HepG2 (cell line): Measurements from ENCODE around the gene FANCE. TPM values are rescaled to one million over a fixed set of nuclear protein-coding genes. Genes with fewer than 3 reads are reported as not detected.

Experiments used
- AGO2 ChIP-seq: fragments of 200-400 bp; formaldehyde crosslinking; optimal IDR thresholded peaks from 2 replicates; pipeline ENCODE3; 2017; ENCODE audit warnings: mild to moderate bottlenecking, low read depth, low read length, moderate library complexity
- CBX1 ChIP-seq: IDR thresholded peaks from one replicate; pipeline ENCODE4 v1.6.1; 2016; ENCODE audit warnings: antibody characterized with exemption, low read depth
- E2F2 ChIP-seq: sonication (generic); formaldehyde crosslinking; IDR thresholded peaks from 2 replicates; pipeline ENCODE4 v1.4.0; 2020; ENCODE audit warnings: missing genetic modification reagents, borderline replicate concordance
- HNF4A ChIP-seq: sonication (generic); formaldehyde crosslinking; IDR thresholded peaks from 2 replicates; pipeline ENCODE4 v1.4.0; 2020; ENCODE audit warnings: missing genetic modification reagents
- KDM4B ChIP-seq: sonication (generic); formaldehyde crosslinking; IDR thresholded peaks from 2 replicates; pipeline ENCODE4 v1.4.0; 2020; ENCODE audit warnings: missing genetic modification reagents
- TRAFD1 ChIP-seq: sonication (generic); formaldehyde crosslinking; IDR thresholded peaks from 2 replicates; pipeline ENCODE4 v1.5.1; 2020; ENCODE audit warnings: missing genetic modification reagents, mild to moderate bottlenecking, borderline replicate concordance
- ZNF543 ChIP-seq: sonication (generic); formaldehyde crosslinking; IDR thresholded peaks from 2 replicates; pipeline ENCODE4 v1.4.0; 2020; ENCODE audit warnings: mild to moderate bottlenecking, missing genetic modification reagents
- ZNF687 ChIP-seq: sonication (generic); formaldehyde crosslinking; IDR thresholded peaks from 2 replicates; pipeline ENCODE4 v1.5.1; 2020; ENCODE audit warnings: mild to moderate bottlenecking, missing genetic modification reagents, moderate library complexity
- polyA plus RNA-seq, 8 experiments: library from polyadenylated mRNA; depleted of rRNA in 3 of 8; stranded (reverse) in 7 of 8; unstranded in 1 of 8; fragments of >200 nt; fragmentation: Illumina TruSeq in 4 of 8; extraction: Trizol in 4 of 8; gene quantifications; 2 replicates each; pipeline versions ENCODE4 v1.2.1 to v1.2.3, GENCODE V29; 2011 to 2016; ENCODE audit warnings: low read depth in 4 of 8, missing spikeins in 1 of 8, mixed read lengths in 1 of 8; ENCODE audit not compliant: insufficient read depth in 1 of 8
- total RNA-seq, 5 experiments: library from RNA; depleted of rRNA; stranded (reverse); fragments of >200 nt; fragmentation: Illumina TruSeq; extraction: Trizol; gene quantifications; 2 replicates each; pipeline ENCODE4 v1.2.3, GENCODE V29; 2016; ENCODE audit warnings: low read depth in 1 of 5

The FANCE gene
- total and polyA plus RNA-seq, 2 of the 13 experiments (the other 11 are each of a cell fraction or from before 2014, with no cell fraction given): 7.1 to 11.2 TPM

- TF ChIP-seq TRAFD1: no peak
- TF ChIP-seq E2F2: no peak
- peak; percentile 48 for TF ChIP-seq AGO2
- TF ChIP-seq HNF4A: 0 out of 2 replicates have a peak, but pooled peaks have one; percentile 11
- no peak for TF ChIP-seq CBX1
- no peak for TF ChIP-seq KDM4B (CRISPR knock-in tag)
- peak; percentile 52; the same call in 1 of the 2 replicates for TF ChIP-seq ZNF687 (CRISPR knock-in tag)
- TF ChIP-seq ZNF543 (CRISPR knock-in tag): no peak
These were observed 24.9 kb downstream of the FANCE start (continued) for GRCh38 chr6:35477028-35477427.
